HepG2 (cell line): ENCODE data around the gene PNKD. TPM values are rescaled to one million over a fixed set of nuclear protein-coding genes. Genes with fewer than 3 reads are reported as not detected.

Experiments
- ATAC-seq: fragments of 200-7000 bp; cut with Tn5 transposase; 3 replicates; pipeline ENCODE4 v1.9.1; 2020; ENCODE audit warnings: mild to moderate bottlenecking, moderate library complexity
- BruUV-seq: library from RNA; stranded (reverse); fragments of 400-500 nt; replicated peaks from 2 replicates; lab custom pipeline; 2021; lab: Mats Ljungman, UMichigan
- CTCF ChIA-PET: fragments of 300-600 bp; formaldehyde crosslinking; extraction: SDS; loops from one replicate; lab custom pipeline; 2021; ENCODE audit warnings: low total read pairs, inconsistent platforms, low intra/inter-chr PET ratio; lab: Yijun Ruan, JAX
- POLR2A ChIA-PET: fragments of 350-600 bp; sonication (Branson Sonifier 250); formaldehyde crosslinking; loops from one replicate; lab custom pipeline; 2020; ENCODE audit warnings: antibody characterized with exemption, inconsistent platforms; lab: Yijun Ruan, JAX
- DNase-seq: peaks from one replicate; pipeline ENCODE4 v3.0.0-alpha.2; 2015; ENCODE audit warnings: low spot score
- FAIRE-seq: peaks from 3 replicates; lab custom pipeline; 2011; peaks lifted over from hg19 to GRCh38; lab: Jason Lieb, UNC
- H2AFZ ChIP-seq: one replicate; pipeline ENCODE4 v1.6.1; 2011; ENCODE audit warnings: low read length, inconsistent platforms
- H3K27ac ChIP-seq: fragments of 300-600 bp; 3 replicates; pipeline ENCODE4 v1.8.0; 2011; ENCODE audit warnings: mixed run types, mild to moderate bottlenecking, mixed read lengths, low read length, inconsistent platforms; ENCODE audit not compliant: insufficient read depth; ENCODE audit errors: extremely low read length
- H3K27me3 ChIP-seq, 2 experiments: fragments of 200-600 bp in 1 of 2; 2 replicates in 1 of 2; 3 replicates in 1 of 2; pipeline versions ENCODE4 v1.6.0 to v1.8.0; 2011; ENCODE audit warnings: low read length in 2 of 2, mild to moderate bottlenecking in 2 of 2, moderate library complexity in 2 of 2, inconsistent platforms in 1 of 2; ENCODE audit not compliant: insufficient read depth in 2 of 2, control insufficient read depth in 1 of 2
- H3K36me3 ChIP-seq, 2 experiments: fragments of 200-600 bp in 1 of 2; replicated peaks in 1 of 2; 2 replicates in 1 of 2; 3 replicates in 1 of 2; pipeline versions ENCODE4 v1.5.1 to v1.8.0; 2011; ENCODE audit warnings: low read length in 2 of 2, inconsistent platforms in 1 of 2; ENCODE audit not compliant: insufficient read depth in 2 of 2, control insufficient read depth in 1 of 2
- H3K4me1 ChIP-seq: 2 replicates; pipeline ENCODE4 v1.5.1; 2012; ENCODE audit warnings: low read length, inconsistent platforms; ENCODE audit not compliant: insufficient read depth
- H3K4me2 ChIP-seq: 2 replicates; pipeline ENCODE4 v1.6.0; 2011; ENCODE audit warnings: low read depth, low read length, inconsistent platforms
- H3K4me3 ChIP-seq, 3 experiments: fragments of 200-600 bp in 1 of 3; sonication (generic), shearing (Covaris generic) in 1 of 3; replicated peaks in 1 of 3; 2 replicates each; pipeline ENCODE4 v1.5.1; 2011 to 2016; ENCODE audit warnings: low read length in 3 of 3, inconsistent platforms in 2 of 3, low read depth in 2 of 3, mild to moderate bottlenecking in 2 of 3, control low read depth in 1 of 3, mixed read lengths in 1 of 3; ENCODE audit not compliant: insufficient read depth in 1 of 3
- H3K79me2 ChIP-seq: one replicate; pipeline ENCODE4 v1.6.1; 2011; ENCODE audit warnings: low read length, inconsistent platforms; ENCODE audit not compliant: insufficient read depth
- H3K9ac ChIP-seq: 2 replicates; pipeline ENCODE4 v1.6.0; 2011; ENCODE audit warnings: mild to moderate bottlenecking, low read depth, low read length, inconsistent platforms; ENCODE audit not compliant: insufficient read depth
- H3K9me3 ChIP-seq: 2 replicates; pipeline ENCODE4 v1.5.1; 2012; ENCODE audit warnings: mild to moderate bottlenecking, low read length
- H4K20me1 ChIP-seq: 2 replicates; pipeline ENCODE4 v1.6.0; 2011; ENCODE audit warnings: inconsistent platforms, mild to moderate bottlenecking, low read length, moderate library complexity; ENCODE audit not compliant: insufficient read depth
- AGO2 ChIP-seq: fragments of 200-400 bp; formaldehyde crosslinking; optimal IDR thresholded peaks from 2 replicates; pipeline ENCODE3; 2017; ENCODE audit warnings: mild to moderate bottlenecking, low read depth, low read length, moderate library complexity
- DNMT1 ChIP-seq: sonication (generic); formaldehyde crosslinking; IDR thresholded peaks from 2 replicates; pipeline ENCODE4 v1.5.1; 2020; ENCODE audit warnings: mild to moderate bottlenecking, missing genetic modification reagents
- RBFOX2 ChIP-seq: fragments of 200-400 bp; formaldehyde crosslinking; IDR thresholded peaks from 2 replicates; pipeline ENCODE4 v1.6.1; 2017; ENCODE audit warnings: low read depth, mild to moderate bottlenecking, low read length
- RBM22 ChIP-seq: fragments of 200-400 bp; formaldehyde crosslinking; optimal IDR thresholded peaks from 2 replicates; pipeline ENCODE3; 2017; ENCODE audit warnings: mild to moderate bottlenecking, low read length, moderate library complexity
- SMAD1 ChIP-seq: sonication (generic); formaldehyde crosslinking; IDR thresholded peaks from 2 replicates; pipeline ENCODE4 v1.4.0; 2020; ENCODE audit warnings: missing genetic modification reagents, low read depth, mild to moderate bottlenecking, borderline replicate concordance
- WGBS: methylation state at CpG from one replicate; pipeline ENCODE4 v1.1.6; 2017; ENCODE audit warnings: low lambda C conversion rate; 5-methylcytosine and 5-hydroxymethylcytosine counted together
- in situ Hi-C: cut with HindIII; loops from 2 replicates; pipeline ENCODE4 v1.10.0; 2017; ENCODE audit warnings: low pct_unique_long_range_greater_than_20kb; ENCODE audit not compliant: extremely low pct_ligation_motif_present
- intact Hi-C: fragments of 100-400 bp; cut with micrococcal nuclease; formaldehyde crosslinking; loops from one replicate; pipeline ENCODE4 v1.10.0; 2022; ENCODE audit not compliant: unreplicated experiment
- polyA plus RNA-seq, 8 experiments: library from polyadenylated mRNA; depleted of rRNA in 3 of 8; stranded (reverse) in 7 of 8; unstranded in 1 of 8; fragments of >200 nt; fragmentation: Illumina TruSeq in 4 of 8; extraction: Trizol in 4 of 8; gene quantifications; 2 replicates each; pipeline versions ENCODE4 v1.2.1 to v1.2.3, GENCODE V29; 2011 to 2016; ENCODE audit warnings: low read depth in 4 of 8, missing spikeins in 1 of 8, mixed read lengths in 1 of 8; ENCODE audit not compliant: insufficient read depth in 1 of 8
- total RNA-seq, 5 experiments: library from RNA; depleted of rRNA; stranded (reverse); fragments of >200 nt; fragmentation: Illumina TruSeq; extraction: Trizol; gene quantifications; 2 replicates each; pipeline ENCODE4 v1.2.3, GENCODE V29; 2016; ENCODE audit warnings: low read depth in 1 of 5
- TF ChIP-seq, protein P1 (sequence below): sonication (generic); formaldehyde crosslinking; IDR thresholded peaks from 2 replicates; pipeline ENCODE4 v1.5.1; 2020; ENCODE audit warnings: mild to moderate bottlenecking, missing genetic modification reagents, moderate library complexity
- TF ChIP-seq, protein P2 (sequence below): sonication (generic); formaldehyde crosslinking; IDR thresholded peaks from 2 replicates; pipeline ENCODE4 v1.4.0; 2020; ENCODE audit warnings: missing genetic modification reagents

Gene PNKD
- total and polyA plus RNA-seq, 2 of the 13 experiments (the other 11 are each of a cell fraction or from before 2014, with no cell fraction given): 55.9 to 80.4 TPM

DNA sequence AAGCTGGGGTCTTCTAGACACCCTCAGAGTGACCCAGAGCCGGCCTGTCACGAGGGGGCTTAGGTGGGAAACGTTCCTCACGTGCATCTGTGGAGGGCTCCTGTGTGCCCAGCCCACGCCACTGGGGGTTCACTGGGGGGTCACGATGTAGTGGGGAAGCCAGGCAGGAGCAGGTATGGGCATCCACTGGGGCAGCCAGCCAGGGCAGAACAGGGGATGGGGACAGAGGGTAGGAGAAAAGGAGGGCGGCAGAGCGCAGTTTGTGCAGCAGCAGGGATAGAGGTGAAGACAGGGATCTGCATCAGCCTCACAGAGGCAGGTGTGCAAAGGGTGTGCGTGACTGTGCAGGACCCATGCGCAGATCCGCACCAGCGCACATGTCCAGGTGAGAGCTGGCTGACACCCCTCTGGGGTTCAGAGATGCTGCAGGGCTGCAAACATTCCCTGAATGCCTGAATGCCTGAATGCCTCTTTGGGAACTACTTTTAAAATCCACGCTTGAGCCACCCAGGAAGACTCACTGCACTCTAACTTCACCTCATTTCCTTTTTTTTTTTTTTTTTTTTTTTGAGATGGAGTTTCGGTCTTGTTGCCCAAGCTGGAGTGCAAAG, 10.0 kb downstream of the PNKD start:
- Histone ChIP-seq H3K9ac (no peak overlapping the region), H4K20me1 (peaks cover 32% of the 10 kb centered on the region; the same call in 1 of the 2 replicates), H3K4me1 (peaks cover 18% of the 10 kb centered on the region), H3K27me3 (no peaks in the 10 kb centered on the region), H2AFZ (no peak overlapping the region), H3K4me2 (no peak overlapping the region), H3K27ac (no peak overlapping the region), H3K4me3 (no peak overlapping the region), H3K79me2 (peaks cover 20% of the 10 kb centered on the region), H3K9me3 (no peaks in the 10 kb centered on the region), H3K36me3 (peaks cover 49 to 78% of the 10 kb centered on the region in 2 experiments)
- 97% methylated on average over 14 of the region's 14 CpGs for WGBS
- ATAC-seq (no peak), FAIRE-seq (no peak), DNase-seq (no peak)
- intact Hi-C loops (no loop called here), in situ Hi-C loops (no loop called here)
- ChIA-PET CTCF (no interaction called here), POLR2A (no interaction called here)
- no TSS peak for BruUV-seq
- TF ChIP-seq DNMT1 (CRISPR knock-in tag) (no peak), RBFOX2 (0 out of 2 replicates have a peak, but pooled peaks have one; percentile 42), AGO2 (peak; percentile 41), SMAD1 (CRISPR knock-in tag) (no peak), RBM22 (peak; percentile 54)
- TF ChIP-seq, protein P1, sequence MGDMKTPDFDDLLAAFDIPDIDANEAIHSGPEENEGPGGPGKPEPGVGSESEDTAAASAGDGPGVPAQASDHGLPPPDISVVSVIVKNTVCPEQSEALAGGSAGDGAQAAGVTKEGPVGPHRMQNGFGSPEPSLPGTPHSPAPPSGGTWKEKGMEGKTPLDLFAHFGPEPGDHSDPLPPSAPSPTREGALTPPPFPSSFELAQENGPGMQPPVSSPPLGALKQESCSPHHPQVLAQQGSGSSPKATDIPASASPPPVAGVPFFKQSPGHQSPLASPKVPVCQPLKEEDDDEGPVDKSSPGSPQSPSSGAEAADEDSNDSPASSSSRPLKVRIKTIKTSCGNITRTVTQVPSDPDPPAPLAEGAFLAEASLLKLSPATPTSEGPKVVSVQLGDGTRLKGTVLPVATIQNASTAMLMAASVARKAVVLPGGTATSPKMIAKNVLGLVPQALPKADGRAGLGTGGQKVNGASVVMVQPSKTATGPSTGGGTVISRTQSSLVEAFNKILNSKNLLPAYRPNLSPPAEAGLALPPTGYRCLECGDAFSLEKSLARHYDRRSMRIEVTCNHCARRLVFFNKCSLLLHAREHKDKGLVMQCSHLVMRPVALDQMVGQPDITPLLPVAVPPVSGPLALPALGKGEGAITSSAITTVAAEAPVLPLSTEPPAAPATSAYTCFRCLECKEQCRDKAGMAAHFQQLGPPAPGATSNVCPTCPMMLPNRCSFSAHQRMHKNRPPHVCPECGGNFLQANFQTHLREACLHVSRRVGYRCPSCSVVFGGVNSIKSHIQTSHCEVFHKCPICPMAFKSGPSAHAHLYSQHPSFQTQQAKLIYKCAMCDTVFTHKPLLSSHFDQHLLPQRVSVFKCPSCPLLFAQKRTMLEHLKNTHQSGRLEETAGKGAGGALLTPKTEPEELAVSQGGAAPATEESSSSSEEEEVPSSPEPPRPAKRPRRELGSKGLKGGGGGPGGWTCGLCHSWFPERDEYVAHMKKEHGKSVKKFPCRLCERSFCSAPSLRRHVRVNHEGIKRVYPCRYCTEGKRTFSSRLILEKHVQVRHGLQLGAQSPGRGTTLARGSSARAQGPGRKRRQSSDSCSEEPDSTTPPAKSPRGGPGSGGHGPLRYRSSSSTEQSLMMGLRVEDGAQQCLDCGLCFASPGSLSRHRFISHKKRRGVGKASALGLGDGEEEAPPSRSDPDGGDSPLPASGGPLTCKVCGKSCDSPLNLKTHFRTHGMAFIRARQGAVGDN (CRISPR knock-in tag): 0 out of 2 replicates have a peak, but pooled peaks have one; percentile 12
- TF ChIP-seq, protein P2, sequence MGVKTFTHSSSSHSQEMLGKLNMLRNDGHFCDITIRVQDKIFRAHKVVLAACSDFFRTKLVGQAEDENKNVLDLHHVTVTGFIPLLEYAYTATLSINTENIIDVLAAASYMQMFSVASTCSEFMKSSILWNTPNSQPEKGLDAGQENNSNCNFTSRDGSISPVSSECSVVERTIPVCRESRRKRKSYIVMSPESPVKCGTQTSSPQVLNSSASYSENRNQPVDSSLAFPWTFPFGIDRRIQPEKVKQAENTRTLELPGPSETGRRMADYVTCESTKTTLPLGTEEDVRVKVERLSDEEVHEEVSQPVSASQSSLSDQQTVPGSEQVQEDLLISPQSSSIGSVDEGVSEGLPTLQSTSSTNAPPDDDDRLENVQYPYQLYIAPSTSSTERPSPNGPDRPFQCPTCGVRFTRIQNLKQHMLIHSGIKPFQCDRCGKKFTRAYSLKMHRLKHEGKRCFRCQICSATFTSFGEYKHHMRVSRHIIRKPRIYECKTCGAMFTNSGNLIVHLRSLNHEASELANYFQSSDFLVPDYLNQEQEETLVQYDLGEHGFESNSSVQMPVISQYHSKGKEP: no peak
